ENCODE measurements around the gene RASGRF1.

Gene RASGRF1

GRCh38 chr15:79078763-79079410 is 11.7 kb downstream of the RASGRF1 start:
- no peak for DNase-seq (ENCODE audit: low read depth, low spot score)
- no peak overlapping the region for H3K27ac ChIP-seq
- H3K4me3 ChIP-seq, result no peak overlapping the region
- no peak overlapping the region for H3K9ac ChIP-seq (ENCODE audit: insufficient read length)
- TF ChIP-seq POLR2AphosphoS5 (IDR thresholded peaks at IDR 0.05; ENCODE audit: borderline replicate concordance, low read depth, low read length) (no peak), FOXP2 (optimal IDR thresholded peaks at IDR 0.05; ENCODE audit: control extremely low read depth, extremely low read length, insufficient read depth) (no peak), EZH2 (IDR thresholded peaks at IDR 0.05) (no peak)
- H3K9me3 ChIP-seq (ENCODE audit: low read depth, low read length), result no peaks in the 10 kb centered on the region
- no peaks in the 10 kb centered on the region for H3K36me3 ChIP-seq (ENCODE audit: insufficient read depth, low read length)

- no peak for DNase-seq (ENCODE audit: low read depth, low spot score)
- Histone ChIP-seq H3K4me3 (no peak overlapping the region), H3K27ac (no peak overlapping the region), H3K9me3 (ENCODE audit: low read depth, low read length) (no peaks in the 10 kb centered on the region), H3K9ac (ENCODE audit: insufficient read length) (no peak overlapping the region), H3K36me3 (ENCODE audit: insufficient read depth, low read length) (no peaks in the 10 kb centered on the region)
- TF ChIP-seq POLR2AphosphoS5 (IDR thresholded peaks at IDR 0.05; ENCODE audit: borderline replicate concordance, low read depth, low read length) (no peak), FOXP2 (optimal IDR thresholded peaks at IDR 0.05; ENCODE audit: control extremely low read depth, extremely low read length, insufficient read depth) (no peak), EZH2 (IDR thresholded peaks at IDR 0.05) (no peak)
Measured at GRCh38 chr15:79078003-79078402, 12.6 kb downstream of the RASGRF1 start.

- H3K4me3 ChIP-seq, result no peak overlapping the region
- DNase-seq (ENCODE audit: low read depth, low spot score), result no peak
- H3K9me3 ChIP-seq (ENCODE audit: low read depth, low read length), result no peaks in the 10 kb centered on the region
- no peak overlapping the region for H3K9ac ChIP-seq (ENCODE audit: insufficient read length)
- no peak for TF ChIP-seq FOXP2 (optimal IDR thresholded peaks at IDR 0.05; ENCODE audit: control extremely low read depth, extremely low read length, insufficient read depth)
- TF ChIP-seq POLR2AphosphoS5 (IDR thresholded peaks at IDR 0.05; ENCODE audit: borderline replicate concordance, low read depth, low read length), result no peak
- TF ChIP-seq EZH2 (IDR thresholded peaks at IDR 0.05), result no peak
- H3K27ac ChIP-seq, result no peak overlapping the region
- H3K36me3 ChIP-seq (ENCODE audit: insufficient read depth, low read length), result no peaks in the 10 kb centered on the region
Measured at GRCh38 chr15:79076661-79077060, 13.9 kb downstream of the RASGRF1 start.

DNA sequence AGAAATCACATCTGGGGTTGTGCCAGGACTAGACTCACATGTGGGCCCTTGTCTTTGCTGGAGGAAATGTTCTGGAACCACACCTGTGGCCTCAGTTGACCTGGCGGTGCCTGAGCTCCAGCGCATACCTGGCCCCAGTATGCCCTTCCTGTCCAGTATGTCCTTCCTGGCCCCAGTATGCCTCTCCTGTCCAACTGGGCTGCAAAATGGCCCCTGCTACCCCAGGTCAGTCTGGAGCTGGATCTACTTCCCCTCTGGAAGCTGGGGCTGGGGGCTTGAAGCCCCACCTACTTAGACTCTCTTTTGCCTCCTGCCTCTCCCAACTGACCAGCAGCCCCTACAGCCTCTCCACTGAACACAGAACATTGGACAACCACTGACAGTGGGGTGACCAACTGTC is 15.3 kb downstream of the RASGRF1 start:
- Histone ChIP-seq H3K9me3 (ENCODE audit: low read depth, low read length) (no peaks in the 10 kb centered on the region), H3K4me3 (no peak overlapping the region), H3K9ac (ENCODE audit: insufficient read length) (no peak overlapping the region), H3K27ac (no peak overlapping the region), H3K36me3 (ENCODE audit: insufficient read depth, low read length) (no peaks in the 10 kb centered on the region)
- DNase-seq (ENCODE audit: low read depth, low spot score), result no peak
- TF ChIP-seq POLR2AphosphoS5 (IDR thresholded peaks at IDR 0.05; ENCODE audit: borderline replicate concordance, low read depth, low read length) (no peak), EZH2 (IDR thresholded peaks at IDR 0.05) (no peak), FOXP2 (optimal IDR thresholded peaks at IDR 0.05; ENCODE audit: control extremely low read depth, extremely low read length, insufficient read depth) (no peak)

DNA sequence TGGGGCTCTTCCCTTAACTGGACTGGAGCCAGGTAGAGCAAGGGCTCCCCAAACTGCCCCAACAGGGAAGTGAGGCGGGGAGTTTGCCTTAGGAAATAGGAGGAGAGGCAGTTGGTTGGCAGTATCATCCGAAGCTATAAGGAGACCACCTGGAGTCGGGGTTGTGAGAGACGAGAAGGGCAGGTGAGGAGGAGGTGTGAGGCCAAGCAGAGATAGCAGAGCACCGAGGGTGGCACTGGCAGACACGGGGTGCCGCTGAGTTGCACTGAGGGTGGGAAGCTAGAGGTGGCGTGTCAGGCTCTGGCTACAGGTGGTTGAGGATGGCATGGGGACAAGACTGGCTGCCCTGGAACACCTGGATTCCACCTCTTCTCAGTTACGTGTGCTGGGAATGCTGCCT is 17.2 kb downstream of the RASGRF1 start:
- Histone ChIP-seq H3K4me3 (no peak overlapping the region), H3K27ac (no peak overlapping the region), H3K9ac (ENCODE audit: insufficient read length) (no peak overlapping the region), H3K36me3 (ENCODE audit: insufficient read depth, low read length) (no peaks in the 10 kb centered on the region), H3K9me3 (ENCODE audit: low read depth, low read length) (no peaks in the 10 kb centered on the region)
- DNase-seq (ENCODE audit: low read depth, low spot score), result no peak
- TF ChIP-seq EZH2 (IDR thresholded peaks at IDR 0.05) (no peak), POLR2AphosphoS5 (IDR thresholded peaks at IDR 0.05; ENCODE audit: borderline replicate concordance, low read depth, low read length) (no peak), FOXP2 (optimal IDR thresholded peaks at IDR 0.05; ENCODE audit: control extremely low read depth, extremely low read length, insufficient read depth) (no peak)

GRCh38 chr15:79071901-79072300 is 18.7 kb downstream of the RASGRF1 start:
- H3K36me3 ChIP-seq (ENCODE audit: insufficient read depth, low read length), result no peaks in the 10 kb centered on the region
- H3K9me3 ChIP-seq (ENCODE audit: low read depth, low read length), result no peaks in the 10 kb centered on the region
- no peak for DNase-seq (ENCODE audit: low read depth, low spot score)
- TF ChIP-seq EZH2 (IDR thresholded peaks at IDR 0.05) (no peak), FOXP2 (optimal IDR thresholded peaks at IDR 0.05; ENCODE audit: control extremely low read depth, extremely low read length, insufficient read depth) (no peak), POLR2AphosphoS5 (IDR thresholded peaks at IDR 0.05; ENCODE audit: borderline replicate concordance, low read depth, low read length) (no peak)
- H3K27ac ChIP-seq, result no peak overlapping the region
- no peak overlapping the region for H3K9ac ChIP-seq (ENCODE audit: insufficient read length)
- no peak overlapping the region for H3K4me3 ChIP-seq

DNA sequence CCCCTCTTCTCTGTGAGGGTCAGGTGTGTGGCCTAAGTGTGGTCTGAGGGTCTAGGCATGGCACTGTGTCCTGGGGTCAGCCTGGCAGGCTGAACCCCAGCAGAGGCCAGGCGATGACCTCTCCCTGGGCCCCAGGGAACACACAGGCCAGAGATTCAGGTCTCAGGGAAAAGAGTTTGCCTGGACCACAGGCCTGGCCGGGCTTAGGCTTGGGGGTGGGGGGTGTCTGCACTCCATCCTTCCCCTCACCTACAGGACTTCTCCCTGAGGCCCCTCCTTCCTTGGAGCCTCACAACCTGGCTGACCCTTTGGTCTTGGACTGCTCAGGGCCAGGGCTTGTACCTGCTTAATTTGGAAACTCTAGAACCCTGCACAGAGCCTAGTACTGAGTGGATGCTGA is 21.8 kb downstream of the RASGRF1 start:
- no peak for TF ChIP-seq FOXP2 (optimal IDR thresholded peaks at IDR 0.05; ENCODE audit: control extremely low read depth, extremely low read length, insufficient read depth)
- TF ChIP-seq EZH2 (IDR thresholded peaks at IDR 0.05), result no peak
- no peak for TF ChIP-seq POLR2AphosphoS5 (IDR thresholded peaks at IDR 0.05; ENCODE audit: borderline replicate concordance, low read depth, low read length)
- DNase-seq (ENCODE audit: low read depth, low spot score), result no peak
- H3K36me3 ChIP-seq (ENCODE audit: insufficient read depth, low read length), result no peaks in the 10 kb centered on the region
- no peak overlapping the region for H3K27ac ChIP-seq
- H3K9ac ChIP-seq (ENCODE audit: insufficient read length), result no peak overlapping the region
- H3K9me3 ChIP-seq (ENCODE audit: low read depth, low read length), result no peaks in the 10 kb centered on the region
- H3K4me3 ChIP-seq, result no peak overlapping the region

GRCh38 chr15:79067969-79068368 is 22.6 kb downstream of the RASGRF1 start:
- no peak for DNase-seq (ENCODE audit: low read depth, low spot score)
- Histone ChIP-seq H3K4me3 (no peak overlapping the region), H3K36me3 (ENCODE audit: insufficient read depth, low read length) (no peaks in the 10 kb centered on the region), H3K27ac (no peak overlapping the region), H3K9ac (ENCODE audit: insufficient read length) (no peak overlapping the region), H3K9me3 (ENCODE audit: low read depth, low read length) (no peaks in the 10 kb centered on the region)
- TF ChIP-seq POLR2AphosphoS5 (IDR thresholded peaks at IDR 0.05; ENCODE audit: borderline replicate concordance, low read depth, low read length) (no peak), EZH2 (IDR thresholded peaks at IDR 0.05) (no peak)

All from SK-N-MC (cell line).